ENCODE measurements around the gene MYZAP.

GRCh38 chr15:57550640-57551039 is 41.1 kb upstream of the MYZAP start:
- TF ChIP-seq ZSCAN20 (CRISPR knock-in tag; IDR thresholded peaks at IDR 0.05) (no peak), POLR2A (IDR thresholded peaks at IDR 0.05; ENCODE audit: low read length) (no peak), CTCF (IDR thresholded peaks at IDR 0.05) (no peak), RARB (CRISPR knock-in tag; IDR thresholded peaks at IDR 0.05) (no peak)
